GF-D8 (cell line): ENCODE data around the gene SLCO2B1.

ENCODE experiments used
- DNase-seq: peaks from one replicate; lab custom pipeline; 2025; lab: John Stamatoyannopoulos, UW

The SLCO2B1 gene

GRCh38 chr11:75223954-75224643 is 73.2 kb downstream of the SLCO2B1 start:
- DNase-seq, result no peak

- DNase-seq, result no peak
Measured at GRCh38 chr11:75225794-75226193, 74.9 kb downstream of the SLCO2B1 start.

- DNase-seq, result no peak
Measured at GRCh38 chr11:75229466-75229865, 78.6 kb downstream of the SLCO2B1 start.

- no peak for DNase-seq
Measured at GRCh38 chr11:75230621-75231020, 79.7 kb downstream of the SLCO2B1 start.

- peak; percentile 9 for DNase-seq
Measured at GRCh38 chr11:75233754-75234172, 82.9 kb downstream of the SLCO2B1 start.

- no peak for DNase-seq
Measured at GRCh38 chr11:75236062-75236461, 85.2 kb downstream of the SLCO2B1 start.

- DNase-seq, result no peak
Measured at GRCh38 chr11:75237050-75237449, 86.1 kb downstream of the SLCO2B1 start.

- DNase-seq, result no peak
Measured at GRCh38 chr11:75238595-75239440, 87.9 kb downstream of the SLCO2B1 start.

GRCh38 chr11:75239531-75240290 is 88.8 kb downstream of the SLCO2B1 start:
- no peak for DNase-seq

- DNase-seq, result no peak
Measured at GRCh38 chr11:75240311-75241035, 89.6 kb downstream of the SLCO2B1 start, which contains the start of gene TPBGL. TSS of gene TPBGL (plus strand) at chr11:75240774. CDS start at chr11:75241050, 276 bp downstream.

- DNase-seq, result no peak
Measured at GRCh38 chr11:75241036-75241905, 90.4 kb downstream of the SLCO2B1 start.

GRCh38 chr11:75241906-75242644 is 91.2 kb downstream of the SLCO2B1 start:
- DNase-seq, result no peak

- DNase-seq, result no peak
Measured at GRCh38 chr11:75242722-75243600, 92.1 kb downstream of the SLCO2B1 start.

- DNase-seq, result no peak
Measured at GRCh38 chr11:75244052-75244814, 93.3 kb downstream of the SLCO2B1 start.

- no peak for DNase-seq
Measured at GRCh38 chr11:75245356-75246005, 94.6 kb downstream of the SLCO2B1 start.

- DNase-seq, result no peak
Measured at GRCh38 chr11:75246006-75246670, 95.2 kb downstream of the SLCO2B1 start.

GRCh38 chr11:75246671-75247350 is 95.9 kb downstream of the SLCO2B1 start:
- DNase-seq, result no peak
